Heart left ventricle (tissue), 13 donors: ENCODE data around the gene CYSTM1.

Experiments
- CTCF ChIP-seq, 12 donors: fragments of 200-600 bp; sonication (generic) in 4 of 12; IDR thresholded peaks; one replicate each; pipeline versions ENCODE4 v1.5.0 to v1.8.0; 2018 to 2022; ENCODE audit warnings: antibody characterized with exemption in 12 of 12, mild to moderate bottlenecking in 5 of 12
- POLR2A ChIP-seq, 2 donors: fragments of 450-650 bp; IDR thresholded peaks; one replicate each; pipeline ENCODE4 v1.6.1; 2017; ENCODE audit warnings: antibody characterized with exemption in 2 of 2, mild to moderate bottlenecking in 2 of 2, moderate library complexity in 2 of 2
- donor health status: ischemic (EF 13 %, LVEDD 7.1; RV severe dilation, severe dysfunction).
- donor health status: DM: no; HTN: yes; CAD: no.
- donor health status: DM: no; HTN: no; CAD: no.
- donor health status: ischemic (EF 25% LVEDD 6.9; RV normal size, moderate dysfunction).
- donor health status: ischemic (EF 25% LVEDD 5.7; RV mildly dilated, moderate dysfunction).
- donor health status: ischemic (EF 35%, LVEDD 5.7; RV mildly dilated, moderate dysfunction).
- donor health status: nonischemic (EF 11% LVEDD 7.7; RV severe dilation, severe dysfunction).
- donor health status: DM: yes; HTN: yes; CAD: no.
- donor health status: PGD.
- donor health status: ischemic (EF 29% LVEDD 5.4; RV normal size, mild dysfunction).
- donor health status: nonischemic (EF 23%, LVEDD 6.1; RV moderate dilation, normal function).

GRCh38 chr5:140243706-140244250 lies 68.8 kb downstream of the CYSTM1 start:
- TF ChIP-seq CTCF (IDR thresholded peaks at IDR 0.05): no peak
- TF ChIP-seq POLR2A (IDR thresholded peaks at IDR 0.05): no peak
